GM13976 (cell line): Measurements from ENCODE around the gene CAMSAP1.

Experiments used
- DNase-seq: peaks from one replicate; pipeline ENCODE4 v3.0.0; 2012; ENCODE audit warnings: low spot score
- in situ Hi-C: fragments of 300-500 bp; cut with MboI; formaldehyde crosslinking; loops from one replicate; pipeline ENCODE4 v1.12.0; 2022; ENCODE audit warnings: low sequenced_read_pairs, mixed read lengths, inconsistent platforms; ENCODE audit not compliant: unreplicated experiment
- TF ChIP-seq, protein P1 (sequence below): IDR thresholded peaks from 2 replicates; pipeline ENCODE4 v1.5.1; 2012; ENCODE audit warnings: borderline replicate concordance, mild to moderate bottlenecking; ENCODE audit not compliant: insufficient read depth; ENCODE audit errors: extremely low read depth, missing control alignments, control extremely low read depth

CAMSAP1 gene

DNA sequence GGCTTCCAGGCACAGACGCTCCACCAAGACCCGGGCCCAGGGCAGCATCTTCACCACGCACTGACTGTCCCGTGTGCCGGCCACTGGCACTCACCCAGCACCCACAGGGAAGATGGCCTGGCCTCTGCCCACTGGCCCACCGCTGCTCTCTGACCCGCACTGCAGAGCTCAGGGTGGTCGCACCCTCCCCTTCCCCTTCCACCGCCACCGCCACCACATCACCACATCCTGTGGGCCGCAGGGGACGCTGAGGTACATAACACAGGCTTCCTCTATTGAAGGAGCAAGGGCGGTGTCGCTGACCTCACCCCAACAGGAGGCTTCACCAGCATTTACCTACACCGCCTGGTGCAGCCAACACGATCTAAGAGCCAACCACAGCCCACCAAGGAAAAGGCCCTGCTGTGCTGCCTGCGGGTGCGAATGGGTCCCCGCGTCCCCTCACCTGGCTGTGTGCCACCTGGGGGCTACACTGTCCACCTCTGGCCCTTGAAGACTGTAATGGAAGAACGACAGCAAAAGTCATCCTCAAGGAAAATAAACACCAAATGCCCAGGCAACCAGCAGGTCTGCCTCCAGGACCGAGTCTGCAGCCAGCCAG is 101.8 kb downstream of the CAMSAP1 start:
- in situ Hi-C loops: no loop called here

DNA sequence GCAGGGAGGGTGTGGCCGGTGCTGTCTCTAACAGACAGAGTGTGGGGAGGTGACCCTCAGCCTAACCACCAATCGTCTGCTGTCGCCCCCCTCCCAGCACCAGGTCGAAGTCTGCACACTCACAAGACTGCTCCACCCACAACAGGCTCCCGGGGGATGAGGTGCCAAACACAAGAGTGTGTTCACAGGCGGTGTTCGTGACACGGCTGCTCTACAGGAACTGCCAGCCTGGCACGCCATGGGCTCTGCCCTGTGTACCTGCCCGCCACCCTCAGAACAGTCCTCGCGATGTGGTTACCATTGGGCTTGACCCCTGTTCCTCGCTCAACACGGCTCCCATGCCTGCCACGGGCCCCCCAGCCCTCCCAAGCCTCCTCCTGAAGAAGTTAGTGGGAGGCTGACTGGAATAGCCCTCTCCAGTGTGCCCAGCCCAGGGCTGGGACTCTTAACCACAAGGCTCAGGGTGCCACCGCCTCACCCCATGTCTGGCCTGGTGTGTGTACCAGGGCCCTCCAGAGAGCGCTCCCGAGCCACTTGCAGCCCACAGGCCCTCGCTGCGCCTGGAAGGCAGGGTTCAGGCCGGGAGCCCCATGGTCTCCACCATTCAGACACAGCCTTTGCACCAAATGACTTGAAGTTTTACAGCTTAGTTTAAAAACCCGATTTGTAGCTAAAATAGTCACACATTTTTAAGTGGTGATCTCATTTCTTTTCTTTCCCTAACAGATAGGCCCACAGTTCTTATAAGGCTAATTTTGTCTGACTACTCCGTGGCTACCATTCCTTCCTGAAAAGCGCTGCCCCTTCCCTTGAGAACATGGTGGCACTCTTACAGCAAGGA is 102.5 kb downstream of the CAMSAP1 start:
- in situ Hi-C loops: no loop called here
- TF ChIP-seq, protein P1, sequence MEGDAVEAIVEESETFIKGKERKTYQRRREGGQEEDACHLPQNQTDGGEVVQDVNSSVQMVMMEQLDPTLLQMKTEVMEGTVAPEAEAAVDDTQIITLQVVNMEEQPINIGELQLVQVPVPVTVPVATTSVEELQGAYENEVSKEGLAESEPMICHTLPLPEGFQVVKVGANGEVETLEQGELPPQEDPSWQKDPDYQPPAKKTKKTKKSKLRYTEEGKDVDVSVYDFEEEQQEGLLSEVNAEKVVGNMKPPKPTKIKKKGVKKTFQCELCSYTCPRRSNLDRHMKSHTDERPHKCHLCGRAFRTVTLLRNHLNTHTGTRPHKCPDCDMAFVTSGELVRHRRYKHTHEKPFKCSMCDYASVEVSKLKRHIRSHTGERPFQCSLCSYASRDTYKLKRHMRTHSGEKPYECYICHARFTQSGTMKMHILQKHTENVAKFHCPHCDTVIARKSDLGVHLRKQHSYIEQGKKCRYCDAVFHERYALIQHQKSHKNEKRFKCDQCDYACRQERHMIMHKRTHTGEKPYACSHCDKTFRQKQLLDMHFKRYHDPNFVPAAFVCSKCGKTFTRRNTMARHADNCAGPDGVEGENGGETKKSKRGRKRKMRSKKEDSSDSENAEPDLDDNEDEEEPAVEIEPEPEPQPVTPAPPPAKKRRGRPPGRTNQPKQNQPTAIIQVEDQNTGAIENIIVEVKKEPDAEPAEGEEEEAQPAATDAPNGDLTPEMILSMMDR: no peak
- DNase-seq: no peak

More for the DNA sequence above, 101.8 kb downstream of the CAMSAP1 start:
- no peak for DNase-seq
- TF ChIP-seq, protein P1: no peak

DNA sequence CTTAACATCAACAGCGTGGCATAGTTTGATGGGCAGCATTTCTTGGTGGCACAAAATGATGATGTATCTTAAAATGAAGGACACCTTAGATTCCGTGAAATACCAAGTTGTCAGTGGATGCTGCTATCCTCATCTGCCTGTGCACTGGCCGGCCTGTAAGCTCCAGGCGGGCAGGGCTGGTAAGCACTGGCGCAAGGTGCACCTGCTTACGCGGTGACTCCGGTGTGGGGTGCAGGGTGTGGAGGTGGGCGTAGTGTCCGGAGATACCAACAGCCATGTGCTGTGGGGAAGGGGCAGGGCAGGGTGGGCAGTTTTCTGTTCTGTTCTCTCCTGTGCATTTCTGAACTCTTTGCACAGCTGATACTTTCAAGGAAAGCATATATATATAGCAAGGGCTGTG is 103.9 kb downstream of the CAMSAP1 start:
- TF ChIP-seq, protein P1: no peak

DNA sequence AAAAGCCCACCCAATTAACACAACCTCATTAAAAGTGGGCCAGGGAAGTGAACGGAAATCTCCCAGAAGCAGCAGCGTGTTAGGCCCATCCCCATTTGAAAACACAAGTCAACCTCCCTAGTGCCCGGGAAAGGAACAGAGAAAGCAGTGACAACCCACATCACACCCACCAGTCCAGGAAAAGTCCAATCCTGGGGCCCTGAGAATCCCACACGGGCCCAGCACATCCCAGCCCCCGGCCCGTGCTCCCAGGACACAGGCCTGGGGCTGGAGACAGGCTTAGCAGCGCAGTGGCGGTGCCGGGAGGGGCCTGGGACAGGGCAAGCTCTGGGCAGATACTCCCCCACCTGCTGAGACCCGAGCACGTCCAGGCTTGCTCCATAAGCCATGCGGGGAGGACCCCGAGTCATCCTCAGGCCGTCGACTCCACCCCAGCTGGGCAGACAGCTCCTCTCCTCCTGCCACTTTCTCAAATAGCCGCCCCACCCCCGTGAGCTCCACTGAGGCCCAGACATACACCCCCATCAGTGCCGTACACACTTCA is 104.4 kb downstream of the CAMSAP1 start:
- TF ChIP-seq, protein P1: no peak

More for the DNA sequence above, 103.9 kb downstream of the CAMSAP1 start:
- no peak for DNase-seq
- in situ Hi-C loops: no loop called here

DNA sequence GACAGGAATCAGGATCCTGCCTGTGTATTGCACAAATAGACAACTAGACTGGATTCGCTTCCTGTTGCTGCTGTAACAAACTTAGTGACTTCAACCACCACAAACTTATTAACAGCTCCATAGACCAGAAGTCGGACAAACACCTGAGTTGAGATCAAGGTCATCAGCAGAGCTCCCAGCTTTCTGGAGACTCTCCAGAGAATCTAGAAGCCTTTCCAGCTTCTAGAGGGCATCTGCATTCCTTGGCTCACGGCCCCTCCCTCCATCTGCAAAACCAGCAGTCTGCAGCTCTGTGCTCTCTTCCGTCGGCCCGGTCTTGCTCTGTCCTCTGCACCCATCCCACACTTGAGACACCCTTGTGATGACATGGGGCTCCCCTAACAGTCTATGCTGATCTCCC is 106.3 kb downstream of the CAMSAP1 start:
- in situ Hi-C loops: no loop called here
- TF ChIP-seq, protein P1: no peak
- DNase-seq: no peak

More for the DNA sequence above, 104.4 kb downstream of the CAMSAP1 start:
- in situ Hi-C loops: no loop called here
- DNase-seq: no peak

DNA sequence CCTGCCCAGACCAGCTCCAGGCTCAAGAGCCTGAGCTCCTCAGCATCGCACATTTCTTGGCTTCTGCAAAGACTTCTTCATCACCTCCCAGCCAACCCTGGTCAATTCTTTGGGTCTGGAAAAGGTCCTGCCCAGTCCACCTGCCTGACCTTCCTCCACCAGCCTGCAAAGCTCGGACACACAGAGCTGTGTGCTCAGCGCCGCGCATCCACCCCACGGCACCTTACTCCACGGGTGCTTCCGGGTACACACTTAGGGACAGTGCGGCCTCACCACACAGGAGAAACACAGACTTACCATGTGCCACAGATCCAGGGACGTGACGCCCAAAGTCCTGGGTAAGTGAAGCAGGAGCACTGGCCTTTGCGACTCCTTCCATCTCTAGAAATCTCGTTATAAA is 108.1 kb downstream of the CAMSAP1 start:
- no peak for DNase-seq
- in situ Hi-C loops: no loop called here
- TF ChIP-seq, protein P1: no peak
